ENCODE data around the gene ICAM3.
"Not testable (repeated sequence)": the region's sequence is repeated elsewhere in the genome, so short reads cannot be mapped to it uniquely, and the experiment has no call there.

GRCh38 chr19:10336725-10337124, 2.7 kb downstream of the ICAM3 start:
- not testable (repeated sequence) for TF ChIP-seq CTCF (IDR thresholded peaks at IDR 0.05; ENCODE audit: insufficient read depth, low read length, poor library complexity, severe bottlenecking); EZH2phosphoT487 (conservative IDR thresholded peaks at IDR 0.05; ENCODE audit: low read length)

Data from SU-DHL-6 (cell line).